ENCODE results near the gene HLX.

HLX gene

GRCh38 chr1:220926146-220926545 is 46.9 kb downstream of the HLX start:
- no peaks in the 10 kb centered on the region for H3K9me3 ChIP-seq (ENCODE audit: control insufficient read depth, insufficient read depth, low read length)
- no CpG with 5 or more reads among the region's 4 CpGs for WGBS (ENCODE audit: insufficient coverage, insufficient read length)
- no peaks in the 10 kb centered on the region for H3K27me3 ChIP-seq (ENCODE audit: control insufficient read depth, insufficient read depth, low read length)
- no peak overlapping the region for H3K27ac ChIP-seq (ENCODE audit: low read length)
- H3K36me3 ChIP-seq (ENCODE audit: control insufficient read depth, insufficient read depth, low read length), result no peaks in the 10 kb centered on the region
- no peak overlapping the region for H3K4me3 ChIP-seq (ENCODE audit: low read length)
- H3K4me1 ChIP-seq (ENCODE audit: control insufficient read depth, insufficient read depth, low read length), result peaks cover 5% of the 10 kb centered on the region; the same call in 1 of the 2 replicates
- no peak for DNase-seq (ENCODE audit: low read depth, low spot score)

- Histone ChIP-seq H3K4me3 (ENCODE audit: low read length) (no peak overlapping the region), H3K9me3 (ENCODE audit: control insufficient read depth, insufficient read depth, low read length) (no peaks in the 10 kb centered on the region), H3K27me3 (ENCODE audit: control insufficient read depth, insufficient read depth, low read length) (no peaks in the 10 kb centered on the region), H3K36me3 (ENCODE audit: control insufficient read depth, insufficient read depth, low read length) (no peaks in the 10 kb centered on the region), H3K27ac (ENCODE audit: low read length) (no peak overlapping the region), H3K4me1 (ENCODE audit: control insufficient read depth, insufficient read depth, low read length) (peaks cover 2% of the 10 kb centered on the region; the same call in 1 of the 2 replicates)
- WGBS (ENCODE audit: insufficient coverage, insufficient read length), result no CpG with 5 or more reads among the region's 6 CpGs
- no peak for DNase-seq (ENCODE audit: low read depth, low spot score)
Observed at GRCh38 chr1:220927442-220927841, 48.2 kb downstream of the HLX start.

GRCh38 chr1:220928320-220928719 is 49.1 kb downstream of the HLX start:
- no peak for DNase-seq (ENCODE audit: low read depth, low spot score)
- no CpG with 5 or more reads among the region's 1 CpG for WGBS (ENCODE audit: insufficient coverage, insufficient read length)
- no peak overlapping the region for H3K27ac ChIP-seq (ENCODE audit: low read length)
- H3K36me3 ChIP-seq (ENCODE audit: control insufficient read depth, insufficient read depth, low read length), result no peaks in the 10 kb centered on the region
- H3K4me1 ChIP-seq (ENCODE audit: control insufficient read depth, insufficient read depth, low read length), result peaks cover 2% of the 10 kb centered on the region; the same call in 1 of the 2 replicates
- no peaks in the 10 kb centered on the region for H3K27me3 ChIP-seq (ENCODE audit: control insufficient read depth, insufficient read depth, low read length)
- no peak overlapping the region for H3K4me3 ChIP-seq (ENCODE audit: low read length)
- no peaks in the 10 kb centered on the region for H3K9me3 ChIP-seq (ENCODE audit: control insufficient read depth, insufficient read depth, low read length)

- no peak overlapping the region for H3K27ac ChIP-seq (ENCODE audit: low read length)
- no peak overlapping the region for H3K4me3 ChIP-seq (ENCODE audit: low read length)
- H3K36me3 ChIP-seq (ENCODE audit: control insufficient read depth, insufficient read depth, low read length), result no peaks in the 10 kb centered on the region
- no peaks in the 10 kb centered on the region for H3K27me3 ChIP-seq (ENCODE audit: control insufficient read depth, insufficient read depth, low read length)
- peaks cover 2% of the 10 kb centered on the region; the same call in 1 of the 2 replicates for H3K4me1 ChIP-seq (ENCODE audit: control insufficient read depth, insufficient read depth, low read length)
- no CpG with 5 or more reads among the region's 5 CpGs for WGBS (ENCODE audit: insufficient coverage, insufficient read length)
- no peaks in the 10 kb centered on the region for H3K9me3 ChIP-seq (ENCODE audit: control insufficient read depth, insufficient read depth, low read length)
- no peak for DNase-seq (ENCODE audit: low read depth, low spot score)
Observed at GRCh38 chr1:220928725-220929300, 49.6 kb downstream of the HLX start.

- no CpG with 5 or more reads among the region's 1 CpG for WGBS (ENCODE audit: insufficient coverage, insufficient read length)
- peaks cover 2% of the 10 kb centered on the region; the same call in 1 of the 2 replicates for H3K4me1 ChIP-seq (ENCODE audit: control insufficient read depth, insufficient read depth, low read length)
Observed at GRCh38 chr1:220929304-220929703, 50.1 kb downstream of the HLX start.

More at GRCh38 chr1:220929304-220929703, 50.1 kb downstream of the HLX start:
- Histone ChIP-seq H3K27me3 (ENCODE audit: control insufficient read depth, insufficient read depth, low read length) (no peaks in the 10 kb centered on the region), H3K36me3 (ENCODE audit: control insufficient read depth, insufficient read depth, low read length) (no peaks in the 10 kb centered on the region), H3K27ac (ENCODE audit: low read length) (no peak overlapping the region), H3K4me3 (ENCODE audit: low read length) (no peak overlapping the region), H3K9me3 (ENCODE audit: control insufficient read depth, insufficient read depth, low read length) (no peaks in the 10 kb centered on the region)
- no peak for DNase-seq (ENCODE audit: low read depth, low spot score)

Measured in iPS DF 6.9 (cell line).